Memory B cell (primary cell): ENCODE data around the gene USP24.
"Not testable (repeated sequence)": the region's sequence is repeated elsewhere in the genome, so short reads cannot be mapped to it uniquely, and the experiment has no call there.

Experiments
- ATAC-seq: fragments of 150-1000 bp; cut with Tn5 transposase; 2 replicates; pipeline ENCODE4 v1.10.0; 2021; ENCODE audit warnings: low read depth, mild to moderate bottlenecking, moderate library complexity
- DNase-seq, 2 donors: peaks; one replicate each; pipeline ENCODE4 v3.0.0; 2022; ENCODE audit warnings: low spot score in 2 of 2
- H3K27ac Mint-ChIP-seq: one replicate; pipeline ENCODE4 v1.8.0; 2022; ENCODE audit warnings: mild to moderate bottlenecking, moderate library complexity, mixed read lengths
- H3K27me3 Mint-ChIP-seq: one replicate; pipeline ENCODE4 v1.8.0; 2022; ENCODE audit warnings: mixed read lengths
- H3K36me3 Mint-ChIP-seq: one replicate; pipeline ENCODE4 v1.8.0; 2022; ENCODE audit warnings: mild to moderate bottlenecking, mixed read lengths
- H3K4me1 Mint-ChIP-seq: one replicate; pipeline ENCODE4 v1.8.0; 2022; ENCODE audit warnings: mixed read lengths
- H3K4me3 Mint-ChIP-seq: one replicate; pipeline ENCODE4 v1.8.0; 2022; ENCODE audit warnings: mild to moderate bottlenecking, moderate library complexity, mixed read lengths
- H3K9me3 Mint-ChIP-seq: one replicate; pipeline ENCODE4 v1.8.0; 2022; ENCODE audit warnings: mixed read lengths

USP24 gene

DNA sequence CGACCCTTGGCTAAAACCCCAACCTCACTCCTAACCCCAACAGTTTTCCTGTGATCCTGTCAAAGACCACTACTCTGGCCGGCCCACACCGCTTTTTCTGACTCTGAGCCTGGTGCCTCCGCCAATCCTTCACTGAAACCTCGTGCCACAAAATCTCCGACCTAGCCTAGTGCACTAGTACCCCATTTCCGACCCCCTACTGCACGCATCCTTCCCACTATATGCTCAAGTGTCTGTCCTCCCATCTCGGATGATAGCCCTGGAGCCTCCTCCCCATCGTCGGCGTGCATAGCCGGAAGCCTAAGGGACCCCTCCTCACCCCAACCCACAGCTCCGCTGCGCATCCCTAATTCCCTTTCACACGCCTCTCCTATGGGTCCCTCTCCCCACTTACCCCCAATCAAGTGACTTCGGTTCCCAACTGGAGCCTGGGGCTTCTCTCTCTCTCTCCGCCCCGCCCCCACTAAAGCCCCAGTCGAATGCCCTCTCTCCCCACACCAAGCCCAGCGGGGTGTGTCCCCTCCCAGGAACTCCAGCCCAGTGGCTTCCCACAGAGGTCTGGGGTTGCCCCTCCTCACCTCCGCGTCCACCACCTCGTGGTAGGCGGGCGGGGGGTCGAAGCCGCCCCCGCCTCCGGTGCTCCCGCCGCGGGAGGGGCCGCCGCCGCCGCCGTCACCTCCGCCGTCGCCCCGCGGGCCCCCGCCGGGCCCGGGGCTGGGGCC is 791 bp downstream of the USP24 start:
- H3K27me3 Mint-ChIP-seq, result no peaks in the 10 kb centered on the region
- DNase-seq (peak; percentile 9 to 34), ATAC-seq (peak; percentile 3)
- peak overlapping the region; percentile 81 for H3K27ac Mint-ChIP-seq
- H3K4me3 Mint-ChIP-seq, result peak overlapping the region; percentile 91
- no peaks in the 10 kb centered on the region for H3K36me3 Mint-ChIP-seq
- H3K9me3 Mint-ChIP-seq, result no peaks in the 10 kb centered on the region
- H3K4me1 Mint-ChIP-seq, result peaks cover 58% of the 10 kb centered on the region

DNA sequence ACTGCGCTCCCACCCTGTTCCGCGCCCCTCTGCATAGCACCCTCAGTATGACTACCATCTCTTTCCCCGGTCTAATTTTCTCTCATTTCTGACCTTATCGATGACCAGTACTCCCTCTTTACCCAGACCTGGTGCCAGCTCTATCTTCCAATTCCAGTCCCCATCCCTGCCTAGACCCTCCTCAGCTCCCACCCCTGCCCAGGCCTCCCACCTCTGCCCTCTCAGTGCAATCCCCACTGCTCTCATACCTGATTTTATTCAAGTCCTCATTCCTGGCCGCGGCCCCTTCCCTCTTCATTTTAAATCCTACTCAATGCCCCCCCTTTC is 1.3 kb downstream of the USP24 start:
- peak overlapping the region; percentile 81 for H3K27ac Mint-ChIP-seq
- no peaks in the 10 kb centered on the region for H3K27me3 Mint-ChIP-seq
- DNase-seq (no peak), ATAC-seq (no peak)
- H3K4me1 Mint-ChIP-seq, result peaks cover 62% of the 10 kb centered on the region
- peak overlapping the region; percentile 91 for H3K4me3 Mint-ChIP-seq
- H3K36me3 Mint-ChIP-seq, result no peaks in the 10 kb centered on the region
- H3K9me3 Mint-ChIP-seq, result no peaks in the 10 kb centered on the region

DNA sequence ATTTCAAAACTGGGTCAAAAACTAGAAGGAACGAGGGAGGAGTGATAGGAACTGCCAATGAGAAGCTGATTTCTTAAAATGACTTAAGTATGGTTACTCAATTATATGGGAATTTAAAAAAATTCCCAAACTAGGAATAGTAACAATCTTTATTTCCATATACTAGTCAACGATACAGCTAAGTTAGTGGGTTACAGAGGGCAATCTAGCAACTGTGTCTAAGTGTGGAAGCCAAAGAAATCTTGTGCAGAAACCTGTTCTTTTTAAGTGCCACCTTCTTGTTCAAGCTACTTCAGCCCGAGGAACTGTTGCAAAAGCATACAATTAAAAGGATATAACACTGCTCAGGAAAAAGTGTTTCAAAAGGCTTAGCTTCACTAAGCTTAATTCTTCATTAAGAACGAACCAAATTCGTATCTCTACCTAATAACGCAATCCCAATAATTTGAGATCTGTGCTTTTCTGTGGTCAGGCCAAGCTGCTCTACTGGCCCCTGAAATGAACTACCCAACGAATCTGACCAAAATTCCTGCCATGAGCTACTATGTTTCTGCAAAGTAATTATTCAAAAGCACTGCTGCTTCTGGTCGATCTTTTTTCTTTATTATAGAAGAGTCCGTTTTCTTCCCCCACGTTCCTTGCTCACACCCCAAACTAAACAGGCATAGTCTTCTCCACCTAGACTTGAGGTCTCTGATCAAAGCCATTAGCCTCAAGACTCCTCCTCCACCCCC is 1.8 kb downstream of the USP24 start:
- peak overlapping the region; percentile 91 for H3K4me3 Mint-ChIP-seq
- no peak for DNase-seq
- H3K36me3 Mint-ChIP-seq, result no peaks in the 10 kb centered on the region
- H3K9me3 Mint-ChIP-seq, result no peaks in the 10 kb centered on the region
- H3K27ac Mint-ChIP-seq, result peak overlapping the region; percentile 81
- H3K4me1 Mint-ChIP-seq, result peaks cover 60% of the 10 kb centered on the region
- H3K27me3 Mint-ChIP-seq, result no peaks in the 10 kb centered on the region
- ATAC-seq, result no peak

DNA sequence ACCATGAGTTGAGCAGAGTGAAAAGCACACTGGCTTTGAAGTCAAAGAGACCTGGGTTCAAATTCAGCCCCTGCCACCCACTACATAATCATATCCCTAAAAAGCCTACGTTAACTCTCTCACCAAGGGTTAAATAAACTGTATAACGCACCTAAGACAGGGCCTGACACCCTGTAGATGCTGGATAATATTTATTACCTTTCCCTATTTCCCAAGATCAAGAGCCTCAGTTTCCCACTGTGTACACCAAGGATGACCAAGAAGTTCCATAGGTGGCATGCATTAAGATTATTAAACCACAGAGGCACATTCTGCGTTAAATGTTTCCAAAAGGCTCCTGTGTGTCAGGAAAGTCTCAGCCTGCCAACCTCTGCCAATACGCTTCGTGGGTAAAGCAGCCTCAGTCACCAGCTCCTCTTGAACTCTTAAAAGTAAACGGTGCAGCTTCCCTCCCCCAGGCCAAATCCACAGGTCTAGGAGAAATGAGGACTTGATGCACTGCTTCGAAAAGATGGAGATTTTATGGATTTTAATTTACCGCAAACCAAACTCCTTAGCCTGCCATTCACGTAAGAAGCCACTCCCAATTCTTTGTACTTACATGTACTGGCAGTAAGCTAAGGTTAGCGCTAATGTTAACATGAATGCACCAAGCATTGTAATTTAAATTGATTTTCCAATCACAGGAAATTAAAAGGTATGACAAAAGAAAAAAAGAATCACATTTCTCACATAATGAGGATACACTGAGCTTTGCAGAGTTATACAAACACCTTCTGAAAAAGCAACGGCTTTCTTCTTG is 2.6 kb downstream of the USP24 start:
- Mint-ChIP-seq H3K36me3 (no peaks in the 10 kb centered on the region), H3K27ac (peak overlapping the region; percentile 81), H3K27me3 (no peaks in the 10 kb centered on the region), H3K4me3 (peak overlapping the region; percentile 91), H3K9me3 (no peaks in the 10 kb centered on the region), H3K4me1 (peaks cover 55% of the 10 kb centered on the region)
- no peak for DNase-seq
- no peak for ATAC-seq

DNA sequence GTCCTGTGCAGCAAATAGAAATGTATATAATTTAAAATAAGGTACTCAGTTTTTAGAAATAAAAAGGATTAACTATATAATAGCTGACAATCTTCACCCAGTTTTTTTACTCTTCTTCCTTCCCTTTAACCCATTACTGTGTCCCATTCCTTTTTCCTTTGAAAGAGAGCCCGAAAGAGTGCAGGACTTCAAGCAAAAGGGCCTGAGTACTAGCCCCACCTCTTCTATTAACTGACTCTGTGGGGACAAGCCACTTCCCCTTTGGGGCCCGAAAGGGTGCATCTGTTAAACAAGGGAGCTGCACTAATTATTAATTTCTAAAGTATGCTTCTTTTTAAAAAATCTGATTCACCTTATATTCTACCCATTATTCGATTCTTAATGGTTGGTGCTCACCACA is 3.3 kb downstream of the USP24 start:
- H3K36me3 Mint-ChIP-seq, result no peaks in the 10 kb centered on the region
- H3K27me3 Mint-ChIP-seq, result no peaks in the 10 kb centered on the region
- H3K4me1 Mint-ChIP-seq, result peaks cover 52% of the 10 kb centered on the region
- ATAC-seq, result peak; percentile 18
- peak overlapping the region; percentile 81 for H3K27ac Mint-ChIP-seq
- no peaks in the 10 kb centered on the region for H3K9me3 Mint-ChIP-seq
- no peak for DNase-seq
- H3K4me3 Mint-ChIP-seq, result peak overlapping the region; percentile 91

DNA sequence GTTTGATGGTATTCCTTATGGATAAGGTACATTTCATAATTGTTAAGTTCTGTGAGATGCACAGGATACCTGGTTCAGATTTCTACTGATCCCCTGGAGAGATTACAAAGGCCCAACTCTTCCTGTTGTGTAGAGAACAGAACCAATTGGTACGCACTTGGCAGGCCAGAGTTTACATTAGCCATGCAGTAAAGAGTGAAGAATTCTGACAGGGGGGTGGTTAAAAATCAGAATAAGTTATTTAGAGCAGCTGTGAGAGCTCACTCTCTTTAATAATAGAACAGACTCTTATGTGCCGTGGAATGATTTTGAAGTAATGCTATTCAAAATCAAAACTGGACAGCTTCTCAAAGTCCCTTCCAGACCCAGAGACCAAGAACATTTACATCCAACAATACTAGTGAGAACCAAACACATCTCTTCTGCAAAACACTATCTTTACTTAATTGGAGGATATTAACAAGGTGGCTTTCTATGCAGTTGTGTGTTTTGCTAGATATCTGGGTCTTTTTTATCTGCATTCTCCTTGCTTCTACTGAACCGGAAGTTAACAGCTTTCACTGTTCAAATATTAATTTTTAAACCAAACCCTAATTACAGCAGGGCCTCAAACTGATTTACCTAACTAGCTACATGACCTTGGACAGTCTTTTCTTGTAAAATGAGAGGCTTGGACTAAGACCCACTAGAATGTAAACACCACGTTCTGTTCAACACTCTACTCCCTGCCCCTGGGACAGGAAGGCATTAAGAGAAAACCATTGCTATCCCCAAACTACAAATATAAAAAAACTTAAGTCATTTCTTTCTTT is 4.0 kb downstream of the USP24 start:
- H3K4me1 Mint-ChIP-seq, result peaks cover 48% of the 10 kb centered on the region
- DNase-seq (no peak), ATAC-seq (no peak)
- H3K27me3 Mint-ChIP-seq, result no peaks in the 10 kb centered on the region
- H3K27ac Mint-ChIP-seq, result peak overlapping the region; percentile 81
- H3K36me3 Mint-ChIP-seq, result peaks cover 1% of the 10 kb centered on the region
- no peaks in the 10 kb centered on the region for H3K9me3 Mint-ChIP-seq
- peak overlapping the region; percentile 77 for H3K4me3 Mint-ChIP-seq

DNA sequence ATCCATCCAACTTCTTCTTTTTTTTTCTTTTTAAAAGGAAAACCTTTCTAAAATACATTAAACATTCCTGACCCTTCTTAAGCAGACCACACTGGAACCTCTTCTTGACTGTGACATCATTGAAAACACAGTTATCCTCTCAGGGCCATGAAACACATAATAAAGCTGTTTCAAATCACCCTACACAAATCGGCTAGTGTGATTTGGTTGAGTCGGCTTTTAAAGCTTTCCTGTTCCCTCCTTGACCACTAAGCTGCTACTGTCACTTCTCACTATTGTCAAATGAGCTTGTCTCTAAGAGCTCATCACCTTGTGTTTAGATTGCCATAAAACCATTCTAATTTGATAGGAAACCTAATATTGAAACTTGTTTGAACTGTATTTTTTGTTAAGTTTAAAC is 5.9 kb downstream of the USP24 start:
- Mint-ChIP-seq H3K4me3 (peak overlapping the region; percentile 50), H3K9me3 (no peaks in the 10 kb centered on the region), H3K27me3 (no peaks in the 10 kb centered on the region), H3K36me3 (peaks cover 7% of the 10 kb centered on the region), H3K27ac (peak overlapping the region; percentile 46), H3K4me1 (peaks cover 45% of the 10 kb centered on the region)
- DNase-seq, result peak in 1 of 2 donors; percentile 7
- peak; percentile 50 for ATAC-seq

DNA sequence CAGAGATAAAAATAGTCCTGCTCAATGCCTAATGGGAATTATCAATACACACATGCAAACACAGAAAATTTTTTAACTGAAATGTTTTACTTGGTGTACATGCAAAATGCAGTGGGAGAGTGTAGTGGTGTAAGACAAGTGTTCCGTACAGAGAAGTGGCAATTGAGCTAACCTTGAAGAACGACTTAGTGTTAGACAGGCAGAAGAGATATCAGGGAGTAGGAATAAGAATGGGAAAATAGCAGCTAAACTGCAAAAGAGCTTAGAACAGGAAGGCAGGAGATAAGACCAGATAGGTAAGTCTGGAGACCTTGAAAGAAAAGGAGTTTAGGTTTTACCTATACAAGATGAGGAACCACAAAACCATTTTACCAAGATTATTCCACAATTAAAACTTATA is 9.0 kb downstream of the USP24 start:
- H3K9me3 Mint-ChIP-seq, result no peaks in the 10 kb centered on the region
- H3K27ac Mint-ChIP-seq, result no peak overlapping the region
- no peak overlapping the region for H3K4me3 Mint-ChIP-seq
- H3K27me3 Mint-ChIP-seq, result no peaks in the 10 kb centered on the region
- DNase-seq (no peak), ATAC-seq (no peak)
- peaks cover 25% of the 10 kb centered on the region for H3K4me1 Mint-ChIP-seq
- peaks cover 11% of the 10 kb centered on the region for H3K36me3 Mint-ChIP-seq

DNA sequence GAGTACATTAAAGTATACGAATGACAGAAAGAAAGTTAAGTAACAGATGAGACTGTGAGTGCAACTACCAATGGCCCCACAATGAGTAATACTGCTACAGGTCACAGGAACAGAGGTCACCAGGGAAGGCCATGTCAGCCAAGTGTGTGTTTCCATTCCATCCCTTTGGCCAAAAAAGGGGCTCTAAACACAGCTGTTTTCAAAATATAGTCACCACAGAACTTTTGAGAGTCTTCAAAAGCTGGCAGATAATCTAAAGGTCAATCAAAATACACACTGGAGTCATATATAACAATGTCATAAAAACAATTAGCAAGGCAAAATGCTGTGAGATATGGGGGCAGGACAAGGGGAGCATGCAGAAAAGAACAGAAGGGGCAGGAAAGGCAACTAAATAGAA is 10.2 kb downstream of the USP24 start:
- Mint-ChIP-seq H3K9me3 (no peaks in the 10 kb centered on the region), H3K27ac (no peak overlapping the region), H3K36me3 (peaks cover 11% of the 10 kb centered on the region), H3K4me3 (no peak overlapping the region), H3K27me3 (no peaks in the 10 kb centered on the region), H3K4me1 (peaks cover 23% of the 10 kb centered on the region)
- ATAC-seq, result no peak
- no peak for DNase-seq

DNA sequence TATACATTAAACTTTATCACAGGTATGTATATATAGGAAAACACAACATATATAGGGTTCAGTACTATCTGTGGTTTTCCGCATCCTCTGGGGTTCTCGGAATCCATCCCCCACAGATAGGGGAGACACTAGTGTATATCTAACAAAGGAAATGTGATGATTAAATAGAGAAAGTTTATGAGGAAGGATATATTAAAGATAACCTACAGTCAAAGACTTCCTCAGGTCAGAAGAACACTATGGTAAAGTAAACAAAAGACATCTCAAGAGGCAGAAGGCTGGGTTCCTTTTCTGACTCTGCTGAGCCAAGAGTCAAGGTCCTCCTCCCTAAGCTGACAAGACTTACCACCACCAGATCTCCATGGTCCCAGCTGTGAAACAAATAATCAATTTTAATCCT is 12.1 kb downstream of the USP24 start:
- Mint-ChIP-seq H3K27me3 (no peaks in the 10 kb centered on the region), H3K9me3 (no peaks in the 10 kb centered on the region)

DNA sequence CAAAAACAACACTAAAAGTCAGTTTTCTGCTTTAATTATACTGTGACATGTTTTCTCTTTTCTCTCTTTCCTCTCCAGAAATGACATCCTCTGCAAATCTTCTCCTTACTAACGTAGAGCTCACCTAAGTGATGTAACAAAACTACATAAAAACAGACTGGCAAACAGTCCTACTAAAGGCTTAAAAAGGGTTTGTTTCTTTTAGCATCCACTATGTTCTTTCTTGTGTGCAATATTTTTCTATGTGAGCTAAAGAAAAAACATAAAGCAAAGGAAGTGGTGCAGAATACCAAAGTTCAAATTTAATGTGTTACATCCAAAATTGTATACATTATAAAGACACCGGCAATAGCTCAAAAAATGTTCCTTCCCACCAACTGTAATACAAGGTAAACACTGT is 14.5 kb downstream of the USP24 start:
- H3K4me3 Mint-ChIP-seq, result no peak overlapping the region
- H3K36me3 Mint-ChIP-seq, result peaks cover 13% of the 10 kb centered on the region
- ATAC-seq, result no peak
- H3K27me3 Mint-ChIP-seq, result no peaks in the 10 kb centered on the region
- H3K9me3 Mint-ChIP-seq, result no peaks in the 10 kb centered on the region
- peaks cover 38% of the 10 kb centered on the region for H3K4me1 Mint-ChIP-seq
- H3K27ac Mint-ChIP-seq, result no peak overlapping the region
- no peak for DNase-seq

More for the DNA sequence above, 12.1 kb downstream of the USP24 start:
- peaks cover 16% of the 10 kb centered on the region for H3K36me3 Mint-ChIP-seq
- no peak overlapping the region for H3K27ac Mint-ChIP-seq
- DNase-seq (no peak), ATAC-seq (no peak)
- H3K4me3 Mint-ChIP-seq, result no peak overlapping the region
- peaks cover 22% of the 10 kb centered on the region for H3K4me1 Mint-ChIP-seq

DNA sequence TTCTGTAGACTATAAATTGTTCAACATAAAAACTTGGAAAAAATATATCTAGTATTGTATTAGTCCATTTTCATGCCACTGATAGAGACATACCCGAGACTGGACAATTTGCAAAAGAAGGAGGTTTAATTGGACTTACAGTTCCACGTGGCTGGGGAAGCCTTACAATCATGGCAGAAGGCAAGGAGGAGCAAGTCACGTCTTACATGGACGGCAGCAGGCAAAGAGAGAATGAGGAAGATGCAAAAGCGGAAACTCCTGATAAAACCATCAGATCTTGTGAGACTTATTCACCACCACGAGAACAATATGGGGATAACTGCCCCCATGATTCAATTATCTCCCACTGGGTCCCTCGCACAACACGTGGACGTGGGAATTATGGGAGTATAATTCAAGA is 15.4 kb downstream of the USP24 start:
- H3K4me3 Mint-ChIP-seq, H3K27me3 Mint-ChIP-seq, DNase-seq, ATAC-seq, H3K27ac Mint-ChIP-seq, H3K9me3 Mint-ChIP-seq: not testable (repeated sequence)
- peaks cover 42% of the 10 kb centered on the region for H3K4me1 Mint-ChIP-seq
- peaks cover 15% of the 10 kb centered on the region for H3K36me3 Mint-ChIP-seq

DNA sequence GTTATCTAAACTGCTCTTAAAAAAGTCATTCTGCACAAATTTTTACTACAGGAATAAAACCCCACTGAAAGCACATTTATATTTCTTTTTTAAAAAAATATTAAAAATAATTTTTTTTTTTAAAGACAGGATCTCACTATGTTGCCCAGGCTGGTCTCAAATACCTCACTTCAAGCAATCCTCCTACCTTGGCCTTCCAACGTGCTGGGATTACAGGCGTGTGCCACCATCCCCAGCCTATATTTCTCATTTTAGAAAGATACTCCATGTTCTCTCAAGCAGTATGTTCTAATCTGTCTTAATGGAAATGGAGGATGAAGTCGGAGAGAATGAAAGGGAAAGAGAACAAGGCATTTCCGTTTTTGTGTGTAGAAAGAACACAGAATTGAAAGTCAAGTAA is 17.1 kb downstream of the USP24 start:
- Mint-ChIP-seq H3K36me3 (peaks cover 18% of the 10 kb centered on the region), H3K9me3 (no peaks in the 10 kb centered on the region), H3K4me1 (peaks cover 47% of the 10 kb centered on the region), H3K4me3 (no peak overlapping the region), H3K27ac (peak overlapping the region; percentile 21), H3K27me3 (no peaks in the 10 kb centered on the region)
- no peak for DNase-seq
- no peak for ATAC-seq
